HG03095 (cell line): ENCODE results near the gene APEH.
A peak's percentile ranks its signal among the peaks of the same experiment; 100 is the strongest.

Experiments used
- ATAC-seq: cut with Tn5 transposase; IDR thresholded peaks from one replicate; pipeline ENCODE4 v1.9.1; 2021; ENCODE audit warnings: moderate library complexity; ENCODE audit not compliant: unreplicated experiment

Gene APEH

DNA sequence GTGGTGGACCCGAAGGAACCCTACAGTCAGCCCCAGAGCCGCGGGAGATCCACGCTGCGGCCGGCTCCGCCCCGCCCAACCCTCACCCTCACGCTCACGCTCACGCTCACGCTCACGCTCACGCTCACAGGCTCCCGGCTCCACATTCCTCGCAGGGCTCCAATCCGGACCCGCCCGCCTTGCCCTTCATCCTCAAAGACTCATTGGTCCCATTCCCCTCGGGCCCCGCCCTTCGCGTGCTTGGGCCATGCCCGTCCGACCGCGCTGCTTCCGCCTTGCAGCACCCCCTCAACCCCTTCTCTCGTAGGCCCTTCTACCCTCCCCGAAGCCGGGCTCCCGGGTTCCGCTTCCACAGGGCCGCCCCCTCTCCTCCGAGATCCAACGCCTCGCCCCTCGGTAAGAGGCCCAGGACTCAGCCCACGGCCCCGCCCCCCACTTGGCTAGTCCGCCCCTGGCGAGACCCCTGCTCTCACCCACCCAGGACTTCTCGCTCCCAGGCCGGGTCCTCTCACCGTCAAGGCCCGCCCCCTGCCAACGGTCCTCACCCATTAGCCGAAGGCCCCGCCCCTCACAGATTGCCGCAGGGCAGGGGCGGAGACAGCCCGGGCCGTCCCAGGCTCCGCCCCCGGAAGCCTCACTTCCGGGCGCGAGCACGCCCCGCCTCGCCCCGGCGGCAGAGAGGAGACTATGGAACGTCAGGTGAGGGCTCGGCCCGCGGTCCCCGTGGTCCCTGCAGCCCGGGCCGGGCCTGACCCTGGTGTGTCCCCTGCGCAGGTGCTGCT, at the start of gene APEH:
Gene APEH, plus strand, starts transcription at position 637 of the 782 bp plus-strand sequence. Its CDS starts 51 bp downstream, at position 688.
- peak; percentile 72 for ATAC-seq

DNA sequence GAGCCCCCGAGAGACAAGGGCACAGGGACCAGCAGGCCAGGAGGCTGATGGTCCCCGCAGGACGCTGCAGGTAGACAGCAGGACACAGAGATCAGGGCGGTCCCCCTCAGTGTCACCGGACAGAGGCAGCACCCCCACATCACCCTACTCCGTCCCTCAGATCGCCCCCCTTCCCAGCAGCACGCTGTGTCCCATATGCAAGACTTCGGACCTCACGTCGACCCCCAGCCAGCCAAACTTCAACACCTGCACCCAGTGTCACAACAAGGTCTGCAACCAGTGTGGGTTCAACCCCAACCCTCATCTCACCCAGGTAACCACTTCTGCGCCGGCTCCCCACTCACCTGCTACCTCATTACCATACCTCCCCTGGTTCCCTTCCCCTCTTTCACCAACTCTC, 49.1 kb upstream of the APEH start:
- ATAC-seq, result no peak

GRCh38 chr3:49626101-49626581, 48.0 kb upstream of the APEH start:
- ATAC-seq, result no peak

GRCh38 chr3:49626796-49627195, 47.4 kb upstream of the APEH start:
- ATAC-seq, result no peak

DNA sequence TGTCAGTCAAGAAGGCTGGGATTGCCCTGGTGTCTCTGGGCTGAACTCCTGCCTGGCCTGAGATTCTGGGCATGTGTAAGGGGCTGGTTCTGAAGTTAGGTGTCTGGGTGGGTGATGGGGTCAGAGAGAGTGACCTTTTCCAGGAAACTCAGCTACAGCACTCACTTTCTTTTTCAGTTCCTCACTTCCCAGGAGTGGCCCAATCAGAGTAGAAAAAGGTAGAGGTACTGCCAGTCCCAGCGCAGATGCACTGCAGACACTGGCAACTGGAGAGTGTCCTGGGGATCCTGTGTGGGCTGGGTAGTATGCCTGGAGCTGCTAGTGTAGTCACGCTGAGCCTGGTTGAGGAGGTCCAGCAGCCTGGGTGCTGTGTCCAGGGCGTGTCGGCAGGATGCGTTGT, 46.5 kb upstream of the APEH start:
- no peak for ATAC-seq

- ATAC-seq, result no peak
Observed at GRCh38 chr3:49628249-49628648, 45.9 kb upstream of the APEH start.

DNA sequence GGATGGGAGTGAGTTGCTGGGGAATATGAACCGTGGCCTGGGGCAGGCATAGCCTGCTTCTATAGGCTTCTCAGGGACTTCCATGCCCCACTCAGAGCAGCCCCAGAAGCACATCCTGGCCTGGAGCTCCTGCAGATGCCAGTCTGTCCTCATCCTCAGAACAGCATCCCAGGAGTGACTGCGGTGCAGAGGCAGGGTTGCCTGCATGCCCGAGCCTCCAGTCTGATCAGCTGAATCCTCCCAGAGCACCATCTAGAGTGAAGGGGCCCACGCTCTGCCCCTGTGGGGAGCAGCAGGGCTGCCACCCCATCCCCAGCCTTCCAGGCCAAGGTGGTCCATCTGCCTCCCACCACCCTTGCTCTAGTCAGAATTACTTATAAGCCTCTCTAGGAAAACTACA, 44.7 kb upstream of the APEH start:
- ATAC-seq, result no peak

- no peak for ATAC-seq
Observed at GRCh38 chr3:49629866-49630265, 44.3 kb upstream of the APEH start.

- ATAC-seq, result no peak
Observed at GRCh38 chr3:49630784-49631183, 43.4 kb upstream of the APEH start.

- no peak for ATAC-seq
Observed at GRCh38 chr3:49634736-49635135, 39.4 kb upstream of the APEH start.

DNA sequence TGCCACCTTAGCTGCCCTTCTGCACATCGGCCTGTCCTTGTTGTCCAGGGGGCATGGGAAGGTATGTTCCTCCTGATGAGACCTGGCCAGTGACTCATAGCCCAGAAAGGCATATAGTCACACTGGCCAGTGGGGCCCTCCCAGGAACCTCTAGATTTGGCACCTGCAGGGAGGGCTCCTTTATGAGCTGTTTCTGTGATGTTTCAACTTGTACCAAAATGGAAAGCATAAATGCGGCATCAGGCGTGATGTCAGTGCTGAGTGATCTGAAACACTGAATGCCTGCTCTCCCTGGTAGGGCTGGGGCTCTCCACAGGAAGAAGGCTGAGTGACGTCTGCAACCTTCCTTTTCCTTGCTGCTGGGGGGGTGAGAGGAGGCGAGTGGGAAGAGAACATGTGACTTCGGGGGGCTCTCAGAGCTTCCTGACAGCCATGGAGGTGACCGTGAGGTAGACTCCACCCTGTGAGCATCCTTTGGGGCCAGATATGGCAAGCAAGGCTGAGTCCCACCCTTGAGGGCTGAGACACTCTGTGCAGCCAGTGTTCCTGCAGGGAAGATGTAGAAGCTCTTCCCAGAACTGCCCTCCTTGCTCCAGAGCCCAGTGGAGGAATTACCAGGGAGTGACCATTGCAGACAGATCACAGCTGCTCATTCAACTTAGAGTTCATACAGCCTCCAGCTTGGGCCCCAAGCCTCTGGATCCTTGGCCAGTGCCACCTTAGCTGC, 37.1 kb upstream of the APEH start:
- ATAC-seq, result no peak

- ATAC-seq, result no peak
Observed at GRCh38 chr3:49638445-49638844, 35.7 kb upstream of the APEH start.

DNA sequence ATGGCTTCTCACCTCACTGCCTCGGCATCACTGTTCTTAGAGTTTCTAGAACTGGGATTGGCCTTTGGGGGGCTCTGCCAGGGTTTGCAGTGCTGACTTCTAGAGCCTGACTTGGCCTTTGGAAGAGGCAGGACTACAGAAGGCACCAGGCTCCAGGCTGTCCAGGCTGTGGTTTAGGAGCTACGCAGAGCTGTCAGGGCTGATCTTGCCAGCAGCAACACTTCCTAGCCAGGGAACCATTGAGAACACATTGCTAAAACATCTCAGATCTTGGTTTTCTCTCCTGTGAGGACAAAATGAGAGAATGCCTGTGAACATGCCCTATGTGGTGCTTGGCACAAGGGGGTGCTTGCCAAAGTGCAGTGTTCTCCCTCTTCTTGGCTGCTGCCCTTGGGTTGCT, 34.6 kb upstream of the APEH start:
- ATAC-seq, result no peak

DNA sequence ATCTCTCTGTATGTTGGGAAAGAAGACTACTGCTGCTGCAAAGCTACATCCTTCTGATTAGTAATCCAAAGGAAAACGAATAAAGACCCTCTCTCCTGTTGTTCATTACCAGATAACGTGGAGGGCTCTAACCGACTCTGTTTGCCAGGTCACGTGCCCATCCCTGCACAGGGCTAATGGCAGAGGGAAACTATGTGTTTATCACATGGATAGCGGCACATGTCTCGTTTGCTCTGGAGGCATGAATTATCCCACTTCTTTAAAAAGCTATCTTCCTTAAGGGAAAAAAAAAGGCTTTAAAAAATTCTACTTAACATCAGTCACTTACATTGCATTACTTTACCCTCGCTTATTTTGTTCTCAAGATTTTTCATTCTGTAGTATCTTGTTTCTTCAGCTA, 32.9 kb upstream of the APEH start:
- no peak for ATAC-seq

DNA sequence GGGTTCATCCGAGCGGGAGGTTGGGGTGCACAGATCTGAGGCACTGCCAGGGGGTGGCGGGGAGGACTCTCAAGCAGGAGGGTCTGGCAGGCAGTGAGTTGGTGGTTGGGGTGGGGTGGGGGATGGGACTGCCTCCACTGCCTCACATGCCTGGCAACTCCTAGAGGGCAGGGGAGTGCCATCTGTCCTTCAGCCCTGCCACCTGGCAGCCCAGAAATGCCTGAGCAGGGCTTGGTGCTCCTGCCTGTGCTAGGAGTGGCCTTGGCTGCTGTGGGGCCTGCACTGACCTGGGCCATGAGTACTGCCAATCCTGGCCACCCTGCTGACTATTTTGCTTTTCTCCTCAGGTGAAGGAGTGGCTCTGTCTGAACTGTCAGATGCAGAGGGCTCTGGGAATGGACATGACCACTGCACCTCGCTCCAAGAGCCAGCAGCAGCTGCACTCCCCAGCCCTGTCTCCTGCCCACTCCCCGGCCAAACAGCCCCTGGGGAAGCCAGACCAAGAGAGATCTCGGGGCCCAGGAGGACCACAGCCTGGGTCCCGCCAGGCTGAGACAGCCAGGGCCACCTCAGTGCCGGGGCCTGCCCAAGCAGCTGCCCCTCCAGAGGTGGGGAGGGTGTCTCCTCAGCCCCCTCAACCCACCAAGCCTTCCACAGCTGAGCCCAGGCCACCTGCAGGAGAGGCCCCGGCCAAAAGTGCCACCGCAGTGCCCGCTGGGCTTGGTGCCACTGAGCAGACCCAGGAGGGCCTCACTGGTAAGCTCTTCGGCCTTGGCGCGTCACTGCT, 32.0 kb upstream of the APEH start:
- ATAC-seq, result no peak

DNA sequence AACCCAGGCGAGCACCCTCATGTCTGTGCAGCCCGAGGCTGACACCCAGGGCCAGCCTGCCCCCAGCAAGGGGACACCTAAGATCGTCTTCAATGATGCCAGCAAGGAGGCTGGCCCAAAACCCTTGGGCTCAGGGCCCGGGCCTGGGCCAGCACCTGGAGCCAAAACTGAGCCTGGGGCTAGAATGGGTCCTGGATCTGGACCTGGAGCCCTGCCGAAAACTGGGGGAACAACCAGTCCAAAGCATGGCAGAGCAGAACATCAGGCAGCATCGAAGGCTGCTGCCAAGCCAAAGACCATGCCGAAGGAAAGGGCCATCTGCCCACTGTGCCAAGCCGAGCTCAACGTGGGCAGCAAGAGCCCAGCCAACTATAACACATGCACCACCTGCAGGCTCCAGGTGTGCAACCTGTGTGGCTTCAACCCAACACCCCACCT, 31.4 kb upstream of the APEH start:
- ATAC-seq, result no peak

GRCh38 chr3:49644684-49645083, 29.5 kb upstream of the APEH start:
- no peak for ATAC-seq

DNA sequence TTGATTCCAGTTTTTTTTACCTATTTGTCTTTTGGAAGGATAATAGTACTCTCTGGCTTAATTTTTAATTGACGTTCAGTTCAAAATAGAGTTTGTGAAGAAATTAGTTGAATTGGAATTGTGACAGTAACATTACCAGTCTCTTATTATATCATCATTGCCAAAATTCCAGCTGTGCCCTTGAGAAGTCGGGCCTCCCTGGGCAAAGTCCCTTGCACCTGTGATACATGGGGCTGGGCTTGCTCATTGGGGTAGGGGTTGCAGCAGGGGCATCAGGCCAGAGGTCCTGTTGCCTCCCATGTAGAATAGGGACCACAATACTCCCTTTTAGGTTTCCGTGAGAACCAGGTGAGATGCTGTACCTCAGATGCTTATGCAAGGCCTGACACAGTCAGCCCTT, 27.9 kb upstream of the APEH start:
- no peak for ATAC-seq

- no peak for ATAC-seq
Observed at GRCh38 chr3:49647741-49648140, 26.4 kb upstream of the APEH start.

DNA sequence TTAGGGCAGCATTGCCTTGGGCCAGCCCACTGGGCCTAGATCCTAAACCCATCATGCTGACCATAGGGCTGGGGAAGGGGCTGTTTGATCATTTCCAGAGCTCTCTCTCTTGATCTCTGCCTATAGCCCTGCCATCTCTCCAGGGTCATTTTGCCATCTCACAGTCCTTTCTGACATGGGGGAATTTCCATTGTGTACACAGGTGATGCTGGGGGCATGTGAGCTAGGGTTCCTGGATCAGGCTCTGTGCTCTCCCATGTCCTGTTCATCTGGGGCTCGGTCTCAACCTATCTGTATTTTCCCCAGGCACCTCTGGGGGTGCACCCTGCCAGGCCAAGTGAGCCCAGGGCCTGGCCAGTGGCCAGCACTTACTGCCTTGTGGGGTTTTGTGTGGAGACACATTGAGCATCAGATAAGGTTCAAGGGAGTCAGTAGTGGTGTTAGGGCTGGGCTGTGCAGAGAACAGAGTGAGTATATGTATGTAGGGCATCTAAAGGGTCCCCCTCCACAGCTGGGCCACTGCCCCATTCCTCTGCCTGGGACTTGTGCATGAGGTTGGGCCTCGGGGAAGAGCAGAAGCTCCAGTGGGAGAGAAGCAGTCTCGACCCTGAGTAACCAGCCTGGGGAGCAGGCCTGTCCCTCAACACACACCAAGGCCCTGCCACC, 25.7 kb upstream of the APEH start:
- no peak for ATAC-seq

GRCh38 chr3:49649576-49649975, 24.6 kb upstream of the APEH start:
- ATAC-seq, result no peak
